Hepatocyte (in vitro differentiated cells): ENCODE data around the gene NLK.

Source experiments
- CTCF ChIP-seq: fragments of 200-600 bp; sonication (generic); IDR thresholded peaks from 2 replicates; pipeline ENCODE4 v1.5.1; 2016; ENCODE audit warnings: antibody characterized with exemption, mild to moderate bottlenecking; ENCODE audit not compliant: poor library complexity
- EZH2 ChIP-seq: fragments of 200-600 bp; sonication (generic); IDR thresholded peaks from 2 replicates; pipeline ENCODE4 v1.6.1; 2016; ENCODE audit warnings: antibody characterized with exemption, mild to moderate bottlenecking, borderline replicate concordance

DNA sequence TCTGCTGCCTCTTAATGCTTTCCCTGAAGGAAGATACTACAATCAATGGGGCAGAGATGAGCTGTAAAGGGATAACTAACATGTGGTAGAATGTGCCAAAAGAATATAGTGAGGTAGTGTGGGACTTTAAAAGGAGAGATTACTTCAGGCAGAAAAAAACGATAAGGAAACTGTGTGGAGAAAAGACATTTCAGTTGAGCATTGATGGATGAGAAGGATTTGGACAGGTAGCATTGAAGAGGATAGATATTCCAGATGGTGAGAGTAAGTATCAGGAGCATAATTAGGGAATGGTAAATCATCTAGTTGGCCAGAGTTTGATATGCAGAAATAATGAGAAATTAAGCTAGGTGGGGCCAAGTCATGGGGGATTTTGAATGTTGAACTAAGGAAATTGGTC lies 97.3 kb downstream of the NLK start:
- TF ChIP-seq EZH2 (no peak), CTCF (no peak)
